GM12878 (cell line): ENCODE measurements around the gene CDH4.

Experiments
- CTCF ChIP-seq, 3 experiments: IDR thresholded peaks in 2 of 3; conservative IDR thresholded peaks in 1 of 3; 2 replicates each; pipeline ENCODE4 v1.5.1; 2011; ENCODE audit warnings: low read depth in 3 of 3, low read length in 3 of 3, mild to moderate bottlenecking in 3 of 3, control low read depth in 2 of 3, moderate library complexity in 2 of 3, inconsistent platforms in 1 of 3, mixed read lengths in 1 of 3; ENCODE audit not compliant: control insufficient read depth in 2 of 3, insufficient read depth in 1 of 3; ENCODE audit errors: extremely low read depth in 1 of 3
- HDAC6 ChIP-seq: fragments of 200-600 bp; sonication (generic); IDR thresholded peaks from one replicate; pipeline ENCODE4 v1.8.0; 2017; ENCODE audit warnings: antibody characterized with exemption; ENCODE audit not compliant: unreplicated experiment
- JUND ChIP-seq: IDR thresholded peaks from 2 replicates; pipeline ENCODE4 v1.6.1; 2012; ENCODE audit warnings: low read depth, mild to moderate bottlenecking, low read length, improper control_type of control experiment, moderate library complexity
- MAX ChIP-seq: IDR thresholded peaks from 2 replicates; pipeline ENCODE4 v1.6.1; 2012; ENCODE audit warnings: low read depth, low read length, improper control_type of control experiment
- MYC ChIP-seq: IDR thresholded peaks from 2 replicates; pipeline ENCODE4 v1.6.1; 2011; ENCODE audit warnings: mild to moderate bottlenecking, low read length, moderate library complexity, inconsistent platforms; ENCODE audit not compliant: insufficient read depth, insufficient replicate concordance, insufficient read length, severe bottlenecking
- PAX8 ChIP-seq: fragments of 450-650 bp; IDR thresholded peaks from 2 replicates; pipeline ENCODE4 v1.6.1; 2017; ENCODE audit warnings: mild to moderate bottlenecking, moderate library complexity
- RAD21 ChIP-seq: IDR thresholded peaks from 2 replicates; pipeline ENCODE4 v1.6.1; 2011; ENCODE audit warnings: mild to moderate bottlenecking, low read depth, low read length, moderate library complexity; ENCODE audit not compliant: insufficient read depth
- TAF1 ChIP-seq: IDR thresholded peaks from 2 replicates; pipeline ENCODE4 v1.6.1; 2011; ENCODE audit warnings: mild to moderate bottlenecking, low read depth, low read length, borderline replicate concordance

- TF ChIP-seq PAX8, result no peak
- TF ChIP-seq HDAC6, result no peak
- no peak for TF ChIP-seq CTCF (IDR thresholded peaks at IDR 0.05 in 2 of 3, conservative IDR thresholded peaks at IDR 0.05 in 1 of 3; ENCODE audit: control insufficient read depth in 2 of 3, extremely low read depth in 1 of 3, insufficient read depth in 1 of 3, low read depth in 3 of 3, low read length in 3 of 3)
- no peak for TF ChIP-seq MAX
- TF ChIP-seq TAF1, result no peak
- no peak for TF ChIP-seq RAD21
- TF ChIP-seq MYC, result no peak
- TF ChIP-seq JUND, result no peak
Observed at GRCh38 chr20:61665528-61666470, 413.7 kb downstream of the CDH4 start.
